ENCODE measurements around the gene PRKAR1B. TPM values are rescaled to one million over a fixed set of nuclear protein-coding genes. Genes with fewer than 3 reads are reported as not detected.
A peak's percentile ranks its signal among the peaks of the same experiment; 100 is the strongest.

PRKAR1B gene
- total and polyA plus RNA-seq, 8 donors: 4.5 to 45.8 (median 11.1) TPM

- Histone ChIP-seq H3K36me3 (no peaks in the 10 kb centered on the region), H3K9me3 (peaks cover 0 to 7% (median 2%) of the 10 kb centered on the region in 4 donors), H3K4me1 (peaks cover 13 to 41% (median 21%) of the 10 kb centered on the region in 4 donors), H3K4me3 (no peak overlapping the region), H3K27ac (no peak overlapping the region), H3K27me3 (peaks cover 0 to 9% (median 0%) of the 10 kb centered on the region in 3 donors)
- no peak for DNase-seq
- WGBS, 5 donors: 97 to 98% (median 98%) methylated on average over 12 to 14 of the region's 14 CpGs
- TF ChIP-seq POLR2A (IDR thresholded peaks at IDR 0.05) (no peak), EP300 (IDR thresholded peaks at IDR 0.05) (no peak), CTCF (IDR thresholded peaks at IDR 0.05) (no peak), POLR2AphosphoS5 (IDR thresholded peaks at IDR 0.05) (no peak)
- intact Hi-C loops (cut with DNase I; ENCODE audit: low total_unique reads): no loop called here
Measured at GRCh38 chr7:540579-540978, 186.5 kb downstream of the PRKAR1B start.

GRCh38 chr7:539731-540411 lies 187.2 kb downstream of the PRKAR1B start:
- no peak overlapping the region for H3K4me3 ChIP-seq
- no peaks in the 10 kb centered on the region for H3K36me3 ChIP-seq
- H3K4me1 ChIP-seq: peaks cover 13 to 41% (median 21%) of the 10 kb centered on the region in 4 donors
- H3K9me3 ChIP-seq: peaks cover 0 to 7% (median 2%) of the 10 kb centered on the region in 4 donors
- peak; percentile 56 to 94 for DNase-seq
- intact Hi-C loops (cut with DNase I; ENCODE audit: low total_unique reads): no loop called here
- H3K27me3 ChIP-seq: peaks cover 0 to 9% (median 0%) of the 10 kb centered on the region in 3 donors
- no peak for TF ChIP-seq EP300 (IDR thresholded peaks at IDR 0.05)
- no peak for TF ChIP-seq CTCF (IDR thresholded peaks at IDR 0.05)
- no peak for TF ChIP-seq POLR2A (IDR thresholded peaks at IDR 0.05)
- TF ChIP-seq POLR2AphosphoS5 (IDR thresholded peaks at IDR 0.05): no peak
- WGBS, 5 donors: 48 to 72% (median 58%) methylated on average over 9 to 17 of the region's 17 CpGs
- H3K27ac ChIP-seq: peak overlapping the region in 1 of 5 donors; percentile 53

- peak in 1 of 2 donors; percentile 75 for DNase-seq
- WGBS, 5 donors: 55 to 80% (median 57%) methylated on average over 19 to 37 of the region's 37 CpGs
Measured at GRCh38 chr7:538764-539685, 188.1 kb downstream of the PRKAR1B start.

More at GRCh38 chr7:538764-539685, 188.1 kb downstream of the PRKAR1B start:
- no peak for TF ChIP-seq POLR2AphosphoS5 (IDR thresholded peaks at IDR 0.05)
- TF ChIP-seq EP300 (IDR thresholded peaks at IDR 0.05): no peak
- TF ChIP-seq POLR2A (IDR thresholded peaks at IDR 0.05): no peak
- TF ChIP-seq CTCF (IDR thresholded peaks at IDR 0.05): no peak
- Histone ChIP-seq H3K4me1 (peaks cover 13 to 41% (median 21%) of the 10 kb centered on the region in 4 donors), H3K27ac (peak overlapping the region in 2 of 5 donors; percentile 53 to 54), H3K27me3 (peaks cover 0 to 13% (median 0%) of the 10 kb centered on the region in 3 donors), H3K9me3 (peaks cover 0 to 7% (median 2%) of the 10 kb centered on the region in 4 donors), H3K36me3 (no peaks in the 10 kb centered on the region), H3K4me3 (no peak overlapping the region)
- intact Hi-C loops (cut with DNase I; ENCODE audit: low total_unique reads): no loop called here

All from stomach (tissue), 9 donors.